T-helper 1 cell treated with Interleukin-12 subunit alpha and Interleukin-12 subunit beta and Interleukin-4 antibody, amounts not matched to agents 30 μg/mL and 1 μg/mL, for 36 hours (primary cell): ENCODE measurements around the gene LTC4S.

Experiments
- H3K27ac Mint-ChIP-seq: one replicate; pipeline ENCODE4 v1.8.0; 2021; ENCODE audit warnings: mild to moderate bottlenecking, mixed read lengths
- H3K27me3 Mint-ChIP-seq: one replicate; pipeline ENCODE4 v1.8.0; 2021; ENCODE audit warnings: low read depth, mixed read lengths
- H3K36me3 Mint-ChIP-seq: one replicate; pipeline ENCODE4 v1.8.0; 2021; ENCODE audit warnings: low read depth, mixed read lengths
- H3K4me1 Mint-ChIP-seq: one replicate; pipeline ENCODE4 v1.8.0; 2021; ENCODE audit warnings: low read depth, mixed read lengths
- H3K4me3 Mint-ChIP-seq: one replicate; pipeline ENCODE4 v1.8.0; 2021; ENCODE audit warnings: mild to moderate bottlenecking, moderate library complexity, mixed read lengths
- H3K9me3 Mint-ChIP-seq: one replicate; pipeline ENCODE4 v1.8.0; 2021; ENCODE audit warnings: mixed read lengths

Gene LTC4S

DNA sequence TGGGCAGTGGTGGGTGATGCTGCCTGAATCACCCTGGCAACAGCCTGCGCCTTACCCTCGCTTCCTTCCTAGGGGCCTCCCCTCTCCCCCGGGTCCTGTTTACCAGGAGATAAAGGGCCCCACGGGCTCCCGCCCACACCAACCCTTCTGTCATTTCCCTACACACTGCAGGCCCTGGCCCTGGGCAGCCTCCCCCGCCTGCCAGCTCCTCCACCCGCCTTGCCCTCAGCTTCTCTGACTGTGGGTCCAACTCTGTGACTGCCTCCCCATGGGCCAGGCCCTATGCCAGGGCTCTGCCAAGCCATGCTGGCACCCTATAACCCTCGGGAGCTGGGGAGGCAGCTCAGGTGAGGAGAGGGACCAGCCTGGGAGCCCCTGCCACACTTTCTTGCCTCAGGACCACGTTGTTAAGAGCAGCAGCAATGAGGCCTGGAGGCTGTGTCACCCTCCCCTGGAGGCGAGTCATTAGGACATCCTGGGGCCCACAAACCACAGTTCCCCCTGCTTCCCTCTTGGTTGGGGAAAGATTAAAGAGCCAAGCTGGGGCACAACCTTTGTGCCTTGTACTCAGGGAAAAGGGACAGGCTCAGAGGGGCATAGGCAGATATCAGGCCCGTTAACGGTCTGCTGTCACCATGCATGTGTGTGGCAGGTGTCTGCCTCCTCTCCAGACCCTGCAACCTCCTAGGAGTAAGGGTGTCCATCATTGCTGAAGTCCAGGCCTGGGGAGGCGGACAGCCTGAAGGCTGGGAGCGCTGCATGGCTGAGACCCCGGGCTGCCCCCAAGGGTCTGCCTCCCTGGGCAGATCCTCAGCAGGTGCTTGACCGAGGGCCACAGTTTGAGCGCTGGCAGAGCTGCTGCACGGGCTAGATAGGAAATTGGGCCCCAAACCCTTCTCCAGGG, 10.1 kb downstream of the LTC4S start:
- peaks cover 27% of the 10 kb centered on the region for H3K4me1 Mint-ChIP-seq
- H3K9me3 Mint-ChIP-seq = no peaks in the 10 kb centered on the region
- peak overlapping the region; percentile 64 for H3K27ac Mint-ChIP-seq
- peak overlapping the region; percentile 85 for H3K4me3 Mint-ChIP-seq
- peaks cover 11% of the 10 kb centered on the region for H3K36me3 Mint-ChIP-seq
- H3K27me3 Mint-ChIP-seq = no peaks in the 10 kb centered on the region

DNA sequence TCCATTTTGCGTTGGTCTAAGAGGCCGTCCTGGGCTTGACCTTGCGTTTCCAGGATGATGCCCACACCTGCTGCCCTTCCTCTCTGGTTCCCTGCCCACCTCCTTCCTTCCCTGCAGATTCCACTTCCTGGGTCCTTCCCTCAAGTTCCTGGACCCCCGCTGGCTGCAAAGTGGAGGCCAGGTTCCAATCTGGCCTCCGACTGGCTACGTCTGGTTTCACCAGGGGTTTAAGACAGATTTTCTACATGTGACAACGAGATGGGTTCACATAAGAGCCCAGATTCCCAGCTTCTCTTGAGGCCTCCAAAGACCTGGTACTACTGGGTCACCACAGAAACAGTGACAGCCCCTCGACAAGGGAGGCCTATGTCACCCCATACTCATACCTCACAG, 10.8 kb downstream of the LTC4S start:
- no peaks in the 10 kb centered on the region for H3K9me3 Mint-ChIP-seq
- H3K27ac Mint-ChIP-seq = no peak overlapping the region
- peaks cover 26% of the 10 kb centered on the region for H3K4me1 Mint-ChIP-seq
- peak overlapping the region; percentile 85 for H3K4me3 Mint-ChIP-seq
- H3K36me3 Mint-ChIP-seq = peaks cover 7% of the 10 kb centered on the region
- no peaks in the 10 kb centered on the region for H3K27me3 Mint-ChIP-seq

DNA sequence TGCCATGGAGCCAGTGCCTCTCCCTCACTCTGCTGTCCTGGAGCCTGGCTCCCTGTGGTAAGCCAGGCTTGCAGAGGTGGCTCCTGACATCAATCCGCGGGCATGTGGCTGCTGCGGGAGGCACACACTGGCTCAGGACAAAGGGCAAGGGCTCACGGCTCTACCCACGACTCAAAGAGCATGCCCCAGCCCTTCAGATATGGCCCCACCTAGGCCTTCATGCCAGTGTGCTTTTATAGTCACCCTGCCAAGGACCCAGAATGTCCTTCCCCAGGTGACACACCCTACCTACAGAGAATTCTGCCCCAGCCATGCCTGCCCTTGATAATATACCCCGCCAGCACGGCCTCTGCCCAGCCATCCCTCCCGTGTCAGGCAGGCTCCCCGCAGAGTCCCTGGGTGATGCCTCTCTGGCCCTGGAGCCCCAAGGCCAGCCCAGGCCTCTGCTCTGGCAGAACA, 11.3 kb downstream of the LTC4S start:
- Mint-ChIP-seq H3K27ac (peak overlapping the region; percentile 84), H3K4me3 (peak overlapping the region; percentile 85), H3K4me1 (peaks cover 26% of the 10 kb centered on the region), H3K36me3 (peaks cover 3% of the 10 kb centered on the region), H3K9me3 (no peaks in the 10 kb centered on the region), H3K27me3 (no peaks in the 10 kb centered on the region)

DNA sequence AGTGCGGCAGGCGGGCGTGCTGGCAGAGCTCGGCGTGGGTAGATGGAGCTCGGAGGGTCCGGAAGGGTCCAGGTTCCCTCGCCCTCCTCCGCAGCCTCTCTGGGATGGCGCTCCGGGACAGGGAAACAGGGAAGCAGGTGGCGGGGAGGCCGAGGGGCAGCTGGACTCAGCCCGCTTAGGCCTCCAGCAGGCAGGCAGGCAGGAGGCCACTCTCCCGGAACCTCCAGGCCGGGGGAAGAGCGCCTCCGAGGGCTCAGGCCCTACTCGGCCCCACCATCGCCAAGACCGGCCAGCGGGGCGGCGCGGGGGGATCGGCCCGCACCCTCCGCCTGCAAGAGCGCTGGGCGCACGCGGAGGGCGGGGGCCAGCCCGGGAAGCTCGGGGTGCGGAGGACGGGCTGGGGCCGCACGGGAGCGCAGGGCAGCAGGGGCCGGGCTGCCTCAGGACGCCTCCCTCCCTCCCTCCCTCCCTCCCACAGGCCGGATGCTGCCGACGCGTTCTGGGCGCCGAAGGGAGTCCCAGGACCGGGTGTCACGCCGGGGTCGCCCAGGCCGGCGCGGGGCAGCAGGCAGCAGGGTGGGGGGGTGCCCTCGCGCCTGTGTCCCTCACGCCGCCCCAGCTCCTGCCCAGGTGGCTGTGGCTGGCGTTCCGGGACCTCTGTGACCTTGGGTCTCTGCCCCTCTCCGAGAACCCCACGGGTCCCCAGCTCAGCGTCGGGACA, 11.9 kb downstream of the LTC4S start:
- no peaks in the 10 kb centered on the region for H3K9me3 Mint-ChIP-seq
- H3K27me3 Mint-ChIP-seq = no peaks in the 10 kb centered on the region
- peak overlapping the region; percentile 85 for H3K4me3 Mint-ChIP-seq
- H3K4me1 Mint-ChIP-seq = peaks cover 26% of the 10 kb centered on the region
- H3K27ac Mint-ChIP-seq = peak overlapping the region; percentile 84
- H3K36me3 Mint-ChIP-seq = peaks cover 3% of the 10 kb centered on the region

DNA sequence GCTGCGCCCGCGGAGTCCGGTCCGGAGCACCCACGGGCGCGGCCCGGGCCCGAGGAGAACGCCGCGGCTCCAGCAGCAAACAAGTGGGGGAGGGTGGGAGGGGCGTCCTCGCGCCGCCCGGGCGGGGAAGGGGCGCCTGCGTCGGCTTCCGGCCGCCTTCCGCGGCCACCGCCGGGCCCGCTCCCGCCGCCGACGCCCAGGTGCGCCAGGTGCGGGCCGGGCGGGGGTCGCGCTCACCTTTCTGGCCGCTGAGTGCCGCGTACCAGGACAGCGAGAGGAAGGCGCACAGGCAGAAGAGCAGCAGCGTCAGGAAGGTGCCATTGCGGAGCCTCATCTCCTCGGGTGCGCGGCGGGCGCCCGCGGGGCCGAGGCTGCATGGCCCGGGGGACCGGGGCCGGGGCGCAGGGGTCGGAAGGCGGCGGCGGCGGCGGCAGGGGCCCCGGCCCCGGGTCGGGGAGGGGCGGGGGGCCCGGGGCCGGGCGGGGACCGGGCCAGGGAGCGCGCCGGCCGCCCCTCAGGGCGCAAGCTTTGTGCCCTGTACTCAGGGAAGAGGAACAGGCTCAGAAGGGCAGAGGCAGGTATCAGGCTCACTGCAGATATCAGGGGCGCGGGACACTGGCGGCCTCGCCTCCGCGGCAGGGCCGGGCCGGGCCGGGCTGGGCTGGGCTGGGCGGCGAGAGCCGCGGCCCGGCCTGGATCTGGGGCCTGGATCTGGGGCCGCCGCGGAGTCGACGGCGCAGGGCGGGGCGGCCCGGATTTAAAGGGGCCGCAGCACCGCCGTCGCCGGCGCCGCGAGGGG, 12.7 kb downstream of the LTC4S start, which contains the start of gene MGAT4B:
Gene MGAT4B, minus strand, starts transcription at position 617 of the 799 bp plus-strand sequence. Its CDS starts 283 bp downstream, at position 334.
- Mint-ChIP-seq H3K4me3 (peak within 1 kb of the TSS; percentile 83), H3K27ac (peak within 1 kb of the TSS; percentile 77), H3K9me3 (no peaks in the 10 kb centered on the region), H3K36me3 (peaks cover 3% of the 10 kb centered on the region), H3K27me3 (no peaks in the 10 kb centered on the region), H3K4me1 (peaks cover 26% of the 10 kb centered on the region)

DNA sequence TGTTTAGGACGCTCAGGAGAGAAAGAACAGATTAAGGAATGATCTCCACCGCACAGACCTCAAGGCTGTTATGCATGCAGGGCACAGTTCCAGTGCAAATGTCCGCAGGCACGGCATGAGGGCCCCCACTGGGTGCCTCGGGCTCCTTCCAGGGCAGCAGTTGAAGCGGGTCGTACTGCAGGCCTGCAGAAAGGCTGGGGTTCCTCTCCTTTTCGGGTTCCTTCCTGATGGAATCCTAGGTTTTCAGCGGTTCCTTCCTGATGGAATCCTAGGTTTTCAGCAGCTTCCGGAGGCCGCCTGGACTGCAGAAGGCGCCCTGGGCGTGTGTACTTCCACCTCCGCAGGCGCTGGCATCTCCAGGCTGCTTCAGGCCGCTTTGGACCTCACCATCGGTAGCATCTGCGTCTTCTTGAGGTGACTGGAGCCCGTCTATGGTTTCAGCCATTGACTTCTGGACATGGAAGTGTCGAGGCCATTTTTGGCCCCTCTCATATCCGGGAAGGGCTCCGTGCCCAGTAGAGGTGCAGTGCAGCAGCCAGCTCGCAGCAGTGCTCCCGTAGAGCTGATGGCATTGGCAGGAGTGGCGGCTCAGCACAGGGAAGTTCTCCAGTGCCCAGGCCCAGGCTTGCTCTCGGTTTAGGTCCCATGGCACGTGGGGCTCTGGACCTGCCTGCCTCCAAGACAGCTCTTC, 18.5 kb downstream of the LTC4S start:
- Mint-ChIP-seq H3K9me3 (no peaks in the 10 kb centered on the region), H3K4me3 (no peak overlapping the region), H3K27me3 (no peaks in the 10 kb centered on the region), H3K36me3 (peaks cover 18% of the 10 kb centered on the region), H3K4me1 (peaks cover 6% of the 10 kb centered on the region), H3K27ac (no peak overlapping the region)

DNA sequence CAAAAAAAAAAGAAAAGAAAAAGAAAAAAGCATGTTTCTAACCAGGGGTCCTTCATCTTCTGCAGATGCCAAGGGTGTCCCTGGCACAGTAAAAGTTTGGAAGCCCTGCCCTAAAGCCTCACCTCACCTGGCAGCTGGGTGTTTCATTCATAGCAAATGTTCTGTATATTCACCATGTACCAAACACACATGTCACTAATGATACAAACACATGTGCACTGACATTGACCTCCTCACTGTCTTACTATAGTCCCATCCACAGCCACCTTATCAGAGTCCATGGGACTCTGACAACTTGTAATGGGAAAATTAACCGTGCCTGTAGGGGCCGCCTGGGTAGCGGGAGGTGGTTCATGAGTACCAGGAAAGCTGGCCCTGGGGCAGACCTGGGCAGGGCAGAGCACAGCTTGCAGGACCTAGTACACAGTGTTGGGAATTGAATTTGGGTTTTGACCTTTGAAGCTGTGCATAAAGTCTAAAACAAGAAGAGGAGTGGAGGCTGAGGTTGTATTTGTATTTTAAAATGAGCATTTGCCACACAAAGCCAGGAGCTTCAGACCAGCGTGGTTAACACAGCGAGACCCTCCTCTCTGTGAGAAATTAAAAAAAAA, 19.3 kb downstream of the LTC4S start:
- H3K27me3 Mint-ChIP-seq = no peaks in the 10 kb centered on the region
- H3K4me3 Mint-ChIP-seq = no peak overlapping the region
- H3K36me3 Mint-ChIP-seq = peaks cover 18% of the 10 kb centered on the region
- no peak overlapping the region for H3K27ac Mint-ChIP-seq
- H3K9me3 Mint-ChIP-seq = no peaks in the 10 kb centered on the region
- peaks cover 7% of the 10 kb centered on the region for H3K4me1 Mint-ChIP-seq

DNA sequence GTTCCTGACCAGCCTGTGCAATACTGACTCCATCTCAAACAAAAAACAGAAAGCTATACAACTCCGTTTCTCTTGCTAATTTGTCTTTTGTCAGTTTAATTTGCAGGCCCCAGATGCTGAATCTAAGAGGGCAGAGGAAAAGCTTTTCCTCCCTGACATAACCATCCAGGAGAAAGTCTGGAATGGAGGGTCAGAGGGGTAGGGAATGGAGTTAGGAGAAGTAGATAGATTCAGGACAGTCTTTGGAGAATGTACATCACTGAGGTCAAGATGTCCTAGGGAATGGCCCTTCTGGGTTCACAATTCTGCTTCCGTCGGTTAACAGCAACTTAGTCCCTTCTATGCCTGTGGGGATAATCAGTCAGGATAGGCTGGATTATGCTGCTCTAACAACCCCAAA, 20.3 kb downstream of the LTC4S start:
- no peaks in the 10 kb centered on the region for H3K27me3 Mint-ChIP-seq
- H3K4me1 Mint-ChIP-seq = peaks cover 14% of the 10 kb centered on the region
- peaks cover 18% of the 10 kb centered on the region for H3K36me3 Mint-ChIP-seq
- no peaks in the 10 kb centered on the region for H3K9me3 Mint-ChIP-seq
- no peak overlapping the region for H3K27ac Mint-ChIP-seq
- H3K4me3 Mint-ChIP-seq = no peak overlapping the region

DNA sequence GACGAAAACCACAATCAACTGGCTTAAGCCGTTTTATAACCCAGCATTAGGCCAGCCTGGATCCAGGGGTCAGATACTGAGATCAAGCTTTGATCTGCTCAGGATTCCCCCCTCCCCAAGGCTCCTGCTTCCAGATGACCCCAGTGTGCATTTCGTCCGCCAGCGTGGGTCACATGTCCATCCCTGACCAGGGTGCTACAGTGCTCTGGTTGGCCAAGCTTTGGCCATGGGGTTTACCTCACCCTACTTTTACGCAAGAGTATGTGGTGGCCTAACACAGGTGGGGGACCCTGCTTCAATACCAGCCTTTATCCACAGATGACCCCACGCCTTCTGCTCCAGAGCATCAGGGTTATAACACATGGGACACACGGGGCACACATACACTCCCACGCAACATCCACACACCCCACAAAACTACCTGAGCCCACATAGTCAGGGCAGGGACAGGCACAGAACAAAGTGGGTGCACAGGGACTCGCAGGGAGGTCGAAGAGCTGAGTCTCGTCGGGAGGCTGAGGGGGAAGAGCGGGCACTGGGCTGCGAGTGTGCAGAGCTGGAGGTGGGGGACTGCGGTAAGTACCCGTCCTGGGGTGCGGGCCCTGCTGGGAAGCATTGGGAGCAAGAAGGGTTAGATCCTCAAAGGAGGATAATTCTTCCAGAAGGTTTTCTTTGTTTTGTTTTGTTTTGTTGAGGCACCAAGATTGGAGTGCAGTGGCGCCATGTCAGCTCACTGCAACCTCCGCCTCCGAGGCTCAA, 21.9 kb downstream of the LTC4S start:
- Mint-ChIP-seq H3K27me3 (no peaks in the 10 kb centered on the region), H3K27ac (peak overlapping the region; percentile 6), H3K9me3 (no peaks in the 10 kb centered on the region), H3K4me3 (peak overlapping the region; percentile 4), H3K4me1 (peaks cover 22% of the 10 kb centered on the region), H3K36me3 (peaks cover 18% of the 10 kb centered on the region)

DNA sequence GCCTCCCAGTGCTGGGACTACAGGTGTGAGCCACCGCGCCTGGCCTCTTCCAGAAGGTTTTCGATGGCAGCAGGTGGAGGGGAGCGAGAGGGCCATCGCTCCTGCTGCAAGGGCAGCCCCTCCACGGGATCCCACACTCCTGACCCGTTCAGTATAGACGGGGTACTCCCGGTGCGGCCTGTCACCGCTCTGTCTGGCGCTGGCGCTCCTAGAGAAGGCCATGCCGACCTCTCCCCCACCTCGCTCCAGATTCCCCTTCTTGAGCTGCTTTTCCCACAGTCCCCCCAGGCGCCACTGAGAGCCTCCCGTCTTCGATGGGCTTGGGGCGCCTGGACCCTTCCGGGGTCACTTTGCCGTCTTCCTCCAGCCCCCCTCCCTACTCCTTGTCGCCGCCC, 22.6 kb downstream of the LTC4S start:
- Mint-ChIP-seq H3K36me3 (peaks cover 18% of the 10 kb centered on the region), H3K4me3 (no peak overlapping the region), H3K9me3 (no peaks in the 10 kb centered on the region), H3K4me1 (peaks cover 22% of the 10 kb centered on the region), H3K27me3 (no peaks in the 10 kb centered on the region), H3K27ac (no peak overlapping the region)

DNA sequence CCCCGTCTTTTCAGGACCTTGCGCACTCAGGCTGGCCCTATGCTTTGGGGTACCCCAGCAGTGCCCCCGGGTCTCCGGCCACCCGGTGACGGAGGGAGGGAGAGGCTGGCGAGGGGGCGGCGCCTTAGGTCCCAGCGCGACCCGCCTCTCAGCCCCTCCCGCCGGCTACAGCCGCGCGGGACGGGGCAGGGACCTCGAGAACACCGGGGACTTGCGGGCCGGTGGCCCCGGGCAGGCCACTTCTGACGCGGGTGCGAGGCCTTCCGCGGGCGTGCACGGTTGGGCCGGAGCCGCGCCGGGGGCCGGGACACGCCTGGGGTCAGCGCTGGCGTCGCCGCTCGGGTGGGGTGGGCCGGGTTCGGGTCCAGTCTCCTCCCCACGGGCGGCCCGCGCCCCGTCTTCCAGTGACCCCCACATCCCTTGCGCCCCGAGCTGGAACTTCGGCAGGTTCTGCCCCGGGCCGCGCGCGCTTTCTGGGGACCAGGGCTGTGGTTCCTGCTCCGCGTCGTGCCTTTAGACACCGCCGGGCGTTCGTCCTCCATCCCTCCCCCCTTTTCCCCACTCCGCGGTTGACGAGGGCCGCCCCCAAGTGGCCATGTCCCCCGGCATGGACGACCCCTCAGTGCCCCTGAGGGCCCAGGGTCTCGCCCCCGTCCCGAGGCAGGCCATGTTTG, 23.1 kb downstream of the LTC4S start:
- Mint-ChIP-seq H3K4me3 (no peak overlapping the region), H3K27me3 (no peaks in the 10 kb centered on the region), H3K36me3 (peaks cover 18% of the 10 kb centered on the region), H3K4me1 (peaks cover 26% of the 10 kb centered on the region), H3K9me3 (no peaks in the 10 kb centered on the region), H3K27ac (no peak overlapping the region)

DNA sequence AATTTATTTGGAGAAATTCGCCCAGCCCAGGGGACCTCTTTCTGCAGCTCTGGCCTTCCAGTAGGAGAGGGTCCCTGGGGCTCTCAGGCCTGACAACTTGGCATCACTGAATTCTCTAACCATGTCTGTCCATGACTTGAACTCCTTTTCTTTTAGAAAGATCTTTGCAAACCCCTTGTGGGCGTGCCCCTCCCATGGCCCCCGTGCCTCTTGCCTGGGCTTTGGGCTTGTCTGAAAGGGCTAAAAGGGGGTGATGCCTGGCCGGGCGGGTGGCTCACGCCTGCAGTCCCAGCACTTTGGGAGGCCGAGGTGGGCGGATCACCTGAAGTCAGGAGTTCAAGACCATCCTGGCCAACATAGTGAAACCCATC, 23.7 kb downstream of the LTC4S start:
- H3K4me3 Mint-ChIP-seq = peak overlapping the region; percentile 69
- H3K9me3 Mint-ChIP-seq = no peaks in the 10 kb centered on the region
- H3K27me3 Mint-ChIP-seq = no peaks in the 10 kb centered on the region
- H3K27ac Mint-ChIP-seq = no peak overlapping the region
- H3K36me3 Mint-ChIP-seq = peaks cover 20% of the 10 kb centered on the region
- H3K4me1 Mint-ChIP-seq = peaks cover 31% of the 10 kb centered on the region
